H1 (cell line): ENCODE results near the gene ALPI. TPM values are rescaled to one million over a fixed set of nuclear protein-coding genes. Genes with fewer than 3 reads are reported as not detected.
A peak's percentile ranks its signal among the peaks of the same experiment; 100 is the strongest.

Experiments
- CTCF ChIA-PET: fragments of 300-600 bp; sonication (Branson Sonifier 250); formaldehyde crosslinking; loops from one replicate; lab custom pipeline; 2021; ENCODE audit not compliant: partially characterized antibody; lab: Charles Lee
- POLR2A ChIA-PET: fragments of 300-600 bp; sonication (Branson Sonifier 250); formaldehyde crosslinking; loops from one replicate; lab custom pipeline; 2021; ENCODE audit warnings: inconsistent platforms; ENCODE audit not compliant: partially characterized antibody; lab: Charles Lee
- DNase-seq, 2 experiments: peaks; one replicate each; pipeline versions ENCODE4 v3.0.0 to v3.0.0-alpha.2; 2010 to 2022; ENCODE audit warnings: low spot score in 2 of 2, low read depth in 1 of 2, mixed read lengths in 1 of 2
- FAIRE-seq: peaks from 2 replicates; lab custom pipeline; 2011; peaks lifted over from hg19 to GRCh38; lab: Jason Lieb, UNC
- H2AFZ ChIP-seq: 2 replicates; pipeline ENCODE4 v1.8.1; 2012; ENCODE audit warnings: low read length, inconsistent platforms
- H2AK5ac ChIP-seq: 2 replicates; pipeline ENCODE4 v1.6.1; 2013; ENCODE audit warnings: low read depth, low read length
- H2BK120ac ChIP-seq: replicated peaks from 2 replicates; pipeline ENCODE3; 2013; ENCODE audit warnings: low read depth, low read length, inconsistent platforms
- H2BK12ac ChIP-seq: 2 replicates; pipeline ENCODE4 v1.6.1; 2013; ENCODE audit warnings: low read depth, low read length
- H2BK15ac ChIP-seq: 2 replicates; pipeline ENCODE4 v1.6.1; 2013; ENCODE audit warnings: low read length
- H2BK20ac ChIP-seq: 2 replicates; pipeline ENCODE4 v1.6.1; 2013; ENCODE audit warnings: low read length
- H2BK5ac ChIP-seq: 2 replicates; pipeline ENCODE4 v1.6.1; 2013; ENCODE audit warnings: low read depth, low read length
- H3K14ac ChIP-seq: 2 replicates; pipeline ENCODE4 v1.6.1; 2013; ENCODE audit warnings: inconsistent platforms; ENCODE audit not compliant: insufficient read length
- H3K18ac ChIP-seq: 2 replicates; pipeline ENCODE4 v1.6.1; 2013; ENCODE audit warnings: low read length; ENCODE audit errors: extremely low read depth
- H3K23ac ChIP-seq: 2 replicates; pipeline ENCODE4 v1.6.1; 2013; ENCODE audit warnings: inconsistent platforms; ENCODE audit not compliant: insufficient read length
- H3K23me2 ChIP-seq: 2 replicates; pipeline ENCODE4 v1.6.1; 2013; ENCODE audit warnings: low read depth, low read length
- H3K27ac ChIP-seq: 2 replicates; pipeline ENCODE4 v1.6.1; 2011; ENCODE audit warnings: low read depth, low read length, inconsistent platforms
- H3K27me3 ChIP-seq, 4 experiments: replicated peaks in 1 of 4; 1 replicate in 1 of 4; 2 replicates in 3 of 4; pipeline versions ENCODE4 v1.6.1 to v1.8.1; 2011 to 2013; ENCODE audit warnings: low read length in 3 of 4, mild to moderate bottlenecking in 3 of 4, inconsistent platforms in 2 of 4, mixed read lengths in 2 of 4, moderate library complexity in 1 of 4; ENCODE audit not compliant: control insufficient read depth in 3 of 4, insufficient read depth in 3 of 4; ENCODE audit errors: extremely low read depth in 1 of 4
- H3K36me3 ChIP-seq, 4 experiments: 2 replicates each; pipeline versions ENCODE4 v1.6.1 to v1.8.1; 2011 to 2013; ENCODE audit warnings: mild to moderate bottlenecking in 4 of 4, low read length in 3 of 4, moderate library complexity in 2 of 4, control low read depth in 1 of 4, inconsistent platforms in 1 of 4; ENCODE audit not compliant: insufficient read depth in 4 of 4, control insufficient read depth in 2 of 4
- H3K4ac ChIP-seq: replicated peaks from 2 replicates; pipeline ENCODE3; 2013; ENCODE audit warnings: low read length, low read depth, mixed read lengths, inconsistent platforms; ENCODE audit not compliant: insufficient read length
- H3K4me1 ChIP-seq, 4 experiments: replicated peaks in 1 of 4; 1 replicate in 1 of 4; 2 replicates in 3 of 4; pipeline versions ENCODE4 v1.6.1 to v1.8.1; 2011 to 2013; ENCODE audit warnings: low read length in 3 of 4, inconsistent platforms in 2 of 4, mixed read lengths in 1 of 4; ENCODE audit not compliant: insufficient read depth in 4 of 4, control insufficient read depth in 3 of 4
- H3K4me2 ChIP-seq, 2 experiments: 2 replicates each; pipeline versions ENCODE4 v1.6.1 to v1.8.1; 2011 to 2013; ENCODE audit warnings: low read depth in 2 of 2, low read length in 2 of 2, control low read depth in 1 of 2, inconsistent platforms in 1 of 2, mild to moderate bottlenecking in 1 of 2; ENCODE audit not compliant: insufficient read depth in 1 of 2
- H3K4me3 ChIP-seq, 4 experiments: fragments of 200-600, 300-600 bp in 1 of 4; sonication (generic), shearing (Covaris generic), sonication (Bioruptor Twin) in 1 of 4; 2 replicates each; pipeline versions ENCODE4 v1.5.1 to v1.8.1; 2011 to 2016; ENCODE audit warnings: low read length in 4 of 4, low read depth in 3 of 4, control low read depth in 2 of 4, inconsistent platforms in 2 of 4, mild to moderate bottlenecking in 2 of 4, mixed read lengths in 1 of 4, moderate library complexity in 1 of 4; ENCODE audit not compliant: insufficient read depth in 2 of 4; ENCODE audit errors: extremely low read depth in 1 of 4
- H3K56ac ChIP-seq: replicated peaks from 2 replicates; pipeline ENCODE3; 2013; ENCODE audit warnings: low read depth, mild to moderate bottlenecking, mixed read lengths, low read length, inconsistent platforms; ENCODE audit not compliant: insufficient read length
- H3K79me1 ChIP-seq: 2 replicates; pipeline ENCODE4 v1.6.1; 2013; ENCODE audit warnings: low read depth, low read length, control low read depth
- H3K79me2 ChIP-seq, 2 experiments: 2 replicates each; pipeline versions ENCODE4 v1.6.1 to v1.8.1; 2012 to 2013; ENCODE audit warnings: low read length in 2 of 2, mild to moderate bottlenecking in 2 of 2, inconsistent platforms in 1 of 2; ENCODE audit not compliant: insufficient read depth in 2 of 2, control insufficient read depth in 1 of 2
- H3K9ac ChIP-seq, 4 experiments: replicated peaks in 1 of 4; 1 replicate in 1 of 4; 2 replicates in 3 of 4; pipeline versions ENCODE4 v1.6.1 to v1.8.1; 2011 to 2013; ENCODE audit warnings: low read depth in 3 of 4, low read length in 3 of 4, control low read depth in 2 of 4, mild to moderate bottlenecking in 2 of 4, moderate library complexity in 2 of 4, inconsistent platforms in 1 of 4; ENCODE audit errors: extremely low read depth in 1 of 4
- H3K9me3 ChIP-seq, 2 experiments: 2 replicates each; pipeline versions ENCODE4 v1.6.1 to v1.8.1; 2012 to 2013; ENCODE audit warnings: mild to moderate bottlenecking in 2 of 2, moderate library complexity in 2 of 2, control low read depth in 1 of 2, inconsistent platforms in 1 of 2, low read depth in 1 of 2, low read length in 1 of 2, mixed read lengths in 1 of 2; ENCODE audit not compliant: insufficient read depth in 2 of 2
- H4K20me1 ChIP-seq, 2 experiments: replicated peaks in 1 of 2; 2 replicates each; pipeline versions ENCODE3 to v1.8.1; 2011 to 2013; ENCODE audit warnings: inconsistent platforms in 2 of 2, low read length in 2 of 2, mild to moderate bottlenecking in 1 of 2; ENCODE audit not compliant: insufficient read depth in 2 of 2, control insufficient read depth in 1 of 2
- H4K5ac ChIP-seq: 2 replicates; pipeline ENCODE4 v1.6.1; 2013; ENCODE audit warnings: low read length, low read depth, mixed read lengths, inconsistent platforms; ENCODE audit not compliant: insufficient read length
- H4K8ac ChIP-seq: 2 replicates; pipeline ENCODE4 v1.8.0; 2013; ENCODE audit warnings: mild to moderate bottlenecking, moderate library complexity, low read length, inconsistent platforms; ENCODE audit not compliant: insufficient read depth; ENCODE audit errors: extremely low read depth
- H4K91ac ChIP-seq: replicated peaks from 2 replicates; pipeline ENCODE3; 2013; ENCODE audit warnings: low read length, mixed read lengths, inconsistent platforms; ENCODE audit not compliant: insufficient read length
- ASH2L ChIP-seq: fragments of 200-600, 300-600 bp; sonication (generic); IDR thresholded peaks from one replicate; pipeline ENCODE4 v1.7.1; 2017; ENCODE audit warnings: low read length
- EZH2 ChIP-seq: fragments of 200-600 bp; sonication (generic); IDR thresholded peaks from 2 replicates; pipeline ENCODE4 v1.7.1; 2012; ENCODE audit warnings: low read depth, mild to moderate bottlenecking, moderate library complexity, low read length, inconsistent platforms; ENCODE audit not compliant: severe bottlenecking
- JUND ChIP-seq: IDR thresholded peaks from 2 replicates; pipeline ENCODE4 v1.6.1; 2011; ENCODE audit warnings: mild to moderate bottlenecking, improper control_type of control experiment, low read length
- MAFK ChIP-seq: IDR thresholded peaks from 2 replicates; pipeline ENCODE4 v1.6.1; 2012; ENCODE audit warnings: low read depth, mild to moderate bottlenecking, improper control_type of control experiment, low read length
- RNF2 ChIP-seq: fragments of 200-900, 300-1000 bp; sonication (generic); IDR thresholded peaks from 2 replicates; pipeline ENCODE4 v1.7.1; 2016; ENCODE audit warnings: borderline replicate concordance, low read depth, mild to moderate bottlenecking, antibody characterized with exemption, low read length; ENCODE audit not compliant: poor library complexity, severe bottlenecking; ENCODE audit errors: missing control alignments
- SIN3A ChIP-seq, 2 experiments: IDR thresholded peaks in 1 of 2; conservative IDR thresholded peaks in 1 of 2; 2 replicates each; pipeline ENCODE4 v1.6.1; 2011 to 2012; ENCODE audit warnings: low read length in 2 of 2, improper control_type of control experiment in 1 of 2, low read depth in 1 of 2, mild to moderate bottlenecking in 1 of 2
- SUZ12 ChIP-seq: fragments of 200-600 bp; sonication (generic); IDR thresholded peaks from 2 replicates; pipeline ENCODE4 v1.6.1; 2012; ENCODE audit warnings: mild to moderate bottlenecking, inconsistent platforms, low read length, moderate library complexity, mixed read lengths
- WGBS, 2 experiments: shearing (Covaris generic) in 1 of 2; methylation state at CpG; one replicate each; pipeline versions ENCODE4 v1.1.6 to v1.1.7; 2013 to 2015; ENCODE audit warnings: low lambda C conversion rate in 2 of 2, mixed read lengths in 2 of 2, inconsistent platforms in 1 of 2, low coverage in 1 of 2, missing lambda C conversion rate in 1 of 2; ENCODE audit not compliant: insufficient replicate concordance in 2 of 2, insufficient coverage in 1 of 2, insufficient read length in 1 of 2; ENCODE audit errors: extremely low coverage in 1 of 2, missing lambda C conversion rate in 1 of 2; 5-methylcytosine and 5-hydroxymethylcytosine counted together
- polyA plus RNA-seq, 7 experiments: library from polyadenylated mRNA; depleted of rRNA in 3 of 7; stranded (reverse) in 5 of 7; unstranded in 2 of 7; fragments of >200 nt in 5 of 7; fragments of 200-250 nt in 2 of 7; gene quantifications; 1 replicate in 5 of 7; 2 replicates in 1 of 7; 4 replicates in 1 of 7; pipeline versions ENCODE4 v1.2.1 to v1.2.3, GENCODE V29; 2011 to 2013; ENCODE audit warnings: missing spikeins in 2 of 7, mixed read lengths in 2 of 7
- total RNA-seq: library from RNA; stranded (reverse); fragmentation: NEBNext Ultra II Directional; extraction: Animal tissue kit (Norgen Biotek cat#: 25700); gene quantifications from 2 replicates; pipeline ENCODE4 v1.2.1, GENCODE V29; 2021

ALPI gene
- total and polyA plus RNA-seq, 2 of the 8 experiments (the other 6 are each of a cell fraction or from before 2014, with no cell fraction given), result not detected

GRCh38 chr2:232503809-232504323 lies 47.9 kb downstream of the ALPI start:
- Histone ChIP-seq H2AFZ (no peak overlapping the region), H3K27me3 (peaks cover 15 to 48% (median 43%) of the 10 kb centered on the region in 4 experiments), H3K4me1 (peaks cover 0 to 31% (median 17%) of the 10 kb centered on the region in 4 experiments; a peak in 6 of 7 replicates), H3K23ac (no peak overlapping the region), H4K91ac (no peak overlapping the region), H3K79me1 (no peaks in the 10 kb centered on the region), H4K20me1 (peaks cover 0 to 2% of the 10 kb centered on the region in 2 experiments), H3K23me2 (peaks cover 12% of the 10 kb centered on the region), H3K14ac (no peak overlapping the region), H4K5ac (no peak overlapping the region), H3K36me3 (no peaks in the 10 kb centered on the region), H3K4me2 (peak overlapping the region; percentile 100), H3K56ac (no peak overlapping the region), H3K18ac (no peak overlapping the region), H2BK20ac (no peak overlapping the region; the same call in 1 of the 2 replicates), H3K4me3 (peak overlapping the region; percentile 39 to 84 (median 56)), H2BK12ac (peak overlapping the region; percentile 27; the same call in 1 of the 2 replicates), H2AK5ac (no peak overlapping the region), H4K8ac (no peak overlapping the region), H3K9ac (no peak overlapping the region), H3K79me2 (no peaks in the 10 kb centered on the region), H2BK120ac (no peak overlapping the region), H2BK5ac (no peak overlapping the region), H3K27ac (no peak overlapping the region), H2BK15ac (no peak overlapping the region; the same call in 1 of the 2 replicates), H3K9me3 (no peaks in the 10 kb centered on the region), H3K4ac (no peak overlapping the region)
- TF ChIP-seq JUND (no peak), EZH2 (peak; percentile 74), RNF2 (no peak), ASH2L (peak; percentile 11), SIN3A (conservative IDR thresholded peaks at IDR 0.05 in 1 of 2, IDR thresholded peaks at IDR 0.05 in 1 of 2; ENCODE audit: low read depth in 1 of 2, low read length in 2 of 2) (0 out of 4 replicates have a peak, but pooled peaks of 1 of the 2 experiments have one; percentile 7), MAFK (no peak), SUZ12 (peak; percentile 65; the same call in 1 of the 2 replicates)
- DNase-seq, result no peak
- ChIA-PET CTCF (interaction anchor here (0.6 to 10.8 kb wide), 3 partner anchors 14 to 103 kb away, joined by 3 to 176 read pairs (median 4); partner anchors contain the start of genes CHRND and PRSS56), POLR2A (interaction anchor here (1.1 to 1.2 kb wide), 2 partner anchors 14 to 20 kb away, joined by 3 to 5 read pairs; no protein-coding TSS in a partner anchor)
- WGBS, 2 experiments, result 27% methylated on average over 16 of the region's 16 CpGs; no CpG with 5 or more reads in 1 of the 2 experiments
- no peak for FAIRE-seq
